Muscle layer of duodenum (tissue), 2 donors: Measurements from ENCODE around the gene TEX13C.

Experiments
- H3K27ac ChIP-seq: one replicate; pipeline ENCODE4 v1.7.0; 2013; ENCODE audit warnings: mild to moderate bottlenecking, low read length
- H3K27me3 ChIP-seq: one replicate; pipeline ENCODE4 v1.7.0; 2013; ENCODE audit warnings: low read depth, mild to moderate bottlenecking, control low read depth, low read length
- H3K36me3 ChIP-seq, 2 donors: one replicate each; pipeline ENCODE4 v1.7.0; 2013; ENCODE audit warnings: low read length in 2 of 2, control low read depth in 1 of 2, mild to moderate bottlenecking in 1 of 2; ENCODE audit not compliant: insufficient read depth in 2 of 2, control insufficient read depth in 1 of 2
- H3K4me1 ChIP-seq, 2 donors: one replicate each; pipeline ENCODE4 v1.7.0; 2013; ENCODE audit warnings: low read length in 2 of 2, mild to moderate bottlenecking in 2 of 2, control low read depth in 1 of 2, moderate library complexity in 1 of 2; ENCODE audit not compliant: insufficient read depth in 2 of 2, control insufficient read depth in 1 of 2
- H3K4me3 ChIP-seq, 2 donors: one replicate each; pipeline ENCODE4 v1.7.0; 2013; ENCODE audit warnings: low read length in 2 of 2, low read depth in 1 of 2, mild to moderate bottlenecking in 1 of 2
- H3K9me3 ChIP-seq, 2 donors: one replicate each; pipeline ENCODE4 v1.7.0; 2013; ENCODE audit warnings: low read length in 2 of 2, control low read depth in 1 of 2, mild to moderate bottlenecking in 1 of 2; ENCODE audit not compliant: control insufficient read depth in 1 of 2
- donor health status: healthy.

Gene TEX13C

DNA sequence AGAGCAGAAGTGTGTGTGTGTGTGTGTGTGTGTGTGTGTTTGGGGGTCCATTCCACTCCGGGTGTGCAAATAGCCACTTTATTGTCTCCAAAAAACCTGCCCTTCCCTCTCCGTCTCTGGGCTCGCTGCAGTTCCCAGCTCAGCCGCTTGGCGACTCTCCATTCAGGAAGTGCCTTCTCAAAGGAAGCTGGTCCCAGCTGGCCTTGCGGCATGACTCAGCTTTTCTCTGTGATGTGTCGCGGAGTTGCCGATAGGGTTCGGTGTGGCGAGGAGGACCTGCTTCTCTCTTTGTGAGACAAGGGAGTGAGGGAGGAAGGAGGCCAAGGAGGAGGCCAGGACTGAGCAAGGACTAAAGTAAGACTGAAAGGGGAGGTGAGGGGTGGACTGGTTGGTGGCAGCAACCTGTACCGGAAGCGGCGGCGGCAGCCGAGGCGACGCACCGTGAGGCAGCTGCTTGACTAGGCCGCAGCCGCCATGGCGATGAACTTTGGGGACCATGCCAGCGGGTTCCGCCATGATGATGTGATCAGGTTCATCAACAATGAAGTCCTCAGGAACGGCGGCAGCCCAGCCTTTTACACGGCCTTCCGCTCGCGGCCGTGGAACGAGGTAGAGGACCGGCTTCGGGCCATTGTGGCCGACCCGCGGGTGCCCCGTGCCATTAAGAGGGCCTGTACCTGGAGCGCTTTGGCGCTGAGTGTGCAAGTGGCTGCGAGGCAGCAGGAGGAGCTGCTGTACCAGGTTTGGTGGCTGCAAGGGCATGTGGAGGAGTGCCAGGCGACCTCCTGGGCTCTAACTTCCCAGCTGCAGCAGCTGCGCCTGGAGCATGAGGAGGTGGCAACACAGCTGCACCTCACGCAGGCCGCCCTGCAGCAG is at the start of gene TEX13C:
TEX13C (plus strand) TSS at position 226 of the 876 bp plus-strand sequence; CDS start at position 475, 249 bp downstream.
- no peaks in the 10 kb centered on the region for H3K27me3 ChIP-seq
- H3K9me3 ChIP-seq = no peaks in the 10 kb centered on the region
- no peaks in the 10 kb centered on the region for H3K4me1 ChIP-seq
- no peak within 1 kb of the TSS for H3K4me3 ChIP-seq
- no peaks in the 10 kb centered on the region for H3K36me3 ChIP-seq
- no peak within 1 kb of the TSS for H3K27ac ChIP-seq

GRCh38 chrX:125287282-125287681 is 32.4 kb upstream of the TEX13C start:
- Histone ChIP-seq H3K36me3 (no peaks in the 10 kb centered on the region), H3K27ac (no peak overlapping the region), H3K4me1 (no peaks in the 10 kb centered on the region)

DNA sequence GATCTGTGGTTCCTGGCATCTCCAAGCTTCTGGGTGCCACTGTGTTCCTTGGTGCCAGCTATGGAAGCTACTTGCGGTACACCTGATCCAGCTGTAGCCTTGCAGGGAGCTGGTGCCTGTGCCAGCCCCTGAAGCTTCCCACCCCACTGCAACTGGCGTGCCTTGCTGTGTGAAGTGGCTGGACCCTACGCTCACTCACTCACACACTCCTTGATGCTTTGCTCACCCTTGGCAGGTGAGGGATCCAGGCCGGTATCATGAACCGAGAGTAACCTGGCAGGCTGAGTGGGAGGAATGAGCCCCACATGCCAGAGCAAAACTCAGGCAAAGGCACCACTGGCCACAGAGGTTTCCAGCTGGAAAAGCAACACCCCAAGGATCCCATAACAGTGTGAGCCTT is 31.3 kb upstream of the TEX13C start:
- no peak overlapping the region for H3K4me3 ChIP-seq
- H3K9me3 ChIP-seq = no peaks in the 10 kb centered on the region
- H3K36me3 ChIP-seq = no peaks in the 10 kb centered on the region
- H3K27me3 ChIP-seq = no peaks in the 10 kb centered on the region
- no peaks in the 10 kb centered on the region for H3K4me1 ChIP-seq
- no peak overlapping the region for H3K27ac ChIP-seq

More at GRCh38 chrX:125287282-125287681, 32.4 kb upstream of the TEX13C start:
- Histone ChIP-seq H3K27me3 (no peaks in the 10 kb centered on the region), H3K4me3 (no peak overlapping the region), H3K9me3 (no peaks in the 10 kb centered on the region)

DNA sequence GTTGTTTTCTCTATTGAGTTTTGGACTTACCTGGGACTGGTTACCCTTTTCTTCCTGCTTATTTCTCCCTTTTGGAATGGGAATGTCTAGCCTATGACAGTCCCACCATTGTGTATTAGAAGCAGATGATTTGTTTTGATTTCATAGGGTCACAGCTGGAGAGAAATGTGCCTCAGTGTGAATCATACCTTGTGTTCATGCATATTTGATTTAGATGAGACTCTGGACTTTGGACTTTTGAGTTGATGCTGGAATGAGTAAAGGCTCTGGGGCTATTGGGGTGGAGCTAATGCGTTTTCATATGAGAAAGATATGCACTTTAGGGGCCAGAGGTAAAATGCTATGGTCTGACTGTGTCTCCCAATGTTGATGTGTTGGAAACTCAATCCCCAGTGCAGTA is 30.5 kb upstream of the TEX13C start:
- H3K4me1 ChIP-seq = no peaks in the 10 kb centered on the region
- H3K9me3 ChIP-seq = no peaks in the 10 kb centered on the region
- H3K27ac ChIP-seq = no peak overlapping the region
- no peaks in the 10 kb centered on the region for H3K27me3 ChIP-seq
- H3K36me3 ChIP-seq = no peaks in the 10 kb centered on the region
- no peak overlapping the region for H3K4me3 ChIP-seq

DNA sequence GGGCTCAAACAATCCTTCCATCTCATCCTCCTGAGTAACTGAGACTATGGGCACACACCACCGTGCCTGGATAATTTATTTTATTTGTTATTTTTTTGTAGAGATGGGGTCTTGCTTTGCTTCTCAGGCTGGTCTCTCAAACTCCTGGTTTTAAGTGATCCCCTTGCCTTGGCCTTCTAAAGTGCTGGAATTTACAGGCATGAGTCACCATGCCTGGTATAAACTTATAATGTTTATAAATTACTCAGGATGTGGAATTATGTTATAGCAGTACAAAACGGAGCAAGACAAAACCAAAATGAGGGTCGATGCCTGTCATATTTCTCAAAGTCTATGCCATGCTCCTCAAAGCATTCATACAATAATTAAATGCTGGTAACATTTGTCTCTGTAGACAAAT is 29.8 kb upstream of the TEX13C start:
- Histone ChIP-seq H3K4me3 (no peak overlapping the region), H3K27me3 (no peaks in the 10 kb centered on the region), H3K9me3 (no peaks in the 10 kb centered on the region), H3K36me3 (no peaks in the 10 kb centered on the region), H3K27ac (no peak overlapping the region), H3K4me1 (no peaks in the 10 kb centered on the region)

- Histone ChIP-seq H3K36me3 (no peaks in the 10 kb centered on the region), H3K9me3 (no peaks in the 10 kb centered on the region), H3K27me3 (no peaks in the 10 kb centered on the region), H3K4me3 (no peak overlapping the region), H3K27ac (no peak overlapping the region), H3K4me1 (no peaks in the 10 kb centered on the region)
Observed at GRCh38 chrX:125291124-125291523, 28.5 kb upstream of the TEX13C start.

DNA sequence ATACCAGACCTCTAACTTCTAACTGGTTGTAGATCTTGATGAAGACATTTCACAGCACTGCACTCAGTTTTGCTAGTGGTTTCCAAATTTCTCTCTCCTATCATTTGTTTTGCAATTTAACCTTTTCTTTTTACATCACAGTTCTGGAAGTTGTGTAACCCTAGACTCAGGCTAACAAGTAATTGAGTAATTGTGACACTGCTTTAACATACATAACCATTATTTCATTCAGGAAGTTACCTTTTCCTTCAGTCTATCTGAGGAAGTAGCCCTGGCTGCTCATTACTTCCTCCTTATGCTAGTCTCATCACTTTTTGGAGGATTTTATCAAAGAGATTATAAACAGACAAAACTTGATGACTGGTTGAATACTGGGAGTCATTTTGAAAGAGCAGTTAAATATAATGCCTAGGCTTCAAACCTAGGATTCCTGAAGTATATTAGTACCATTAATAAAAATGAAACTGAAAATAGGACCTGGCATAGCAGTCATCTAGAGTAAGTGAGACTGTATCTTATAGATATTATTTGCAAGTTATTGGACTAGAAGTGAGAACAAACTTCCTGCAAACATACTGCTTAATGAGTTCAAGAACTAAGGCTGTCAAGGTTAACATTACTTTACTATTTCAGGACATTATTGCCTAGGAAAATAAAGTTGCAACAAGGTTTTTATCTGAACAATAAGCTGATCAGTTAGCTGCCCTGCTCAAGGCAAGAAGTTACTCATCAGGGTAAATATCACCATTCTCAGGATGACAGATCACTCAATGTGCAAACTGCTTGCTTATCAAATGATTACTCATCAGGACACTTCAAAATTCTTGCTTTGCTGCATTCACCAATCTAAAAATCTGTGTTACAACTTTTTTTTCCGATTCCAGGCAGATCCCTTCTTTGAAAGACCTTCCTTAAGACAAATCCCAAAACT is 25.6 kb upstream of the TEX13C start:
- Histone ChIP-seq H3K4me3 (no peak overlapping the region), H3K27ac (no peak overlapping the region), H3K4me1 (no peaks in the 10 kb centered on the region), H3K36me3 (no peaks in the 10 kb centered on the region), H3K27me3 (no peaks in the 10 kb centered on the region), H3K9me3 (no peaks in the 10 kb centered on the region)

- Histone ChIP-seq H3K9me3 (no peaks in the 10 kb centered on the region), H3K27me3 (no peaks in the 10 kb centered on the region), H3K36me3 (no peaks in the 10 kb centered on the region), H3K4me3 (no peak overlapping the region), H3K27ac (no peak overlapping the region), H3K4me1 (no peaks in the 10 kb centered on the region)
Observed at GRCh38 chrX:125295337-125295736, 24.3 kb upstream of the TEX13C start.

DNA sequence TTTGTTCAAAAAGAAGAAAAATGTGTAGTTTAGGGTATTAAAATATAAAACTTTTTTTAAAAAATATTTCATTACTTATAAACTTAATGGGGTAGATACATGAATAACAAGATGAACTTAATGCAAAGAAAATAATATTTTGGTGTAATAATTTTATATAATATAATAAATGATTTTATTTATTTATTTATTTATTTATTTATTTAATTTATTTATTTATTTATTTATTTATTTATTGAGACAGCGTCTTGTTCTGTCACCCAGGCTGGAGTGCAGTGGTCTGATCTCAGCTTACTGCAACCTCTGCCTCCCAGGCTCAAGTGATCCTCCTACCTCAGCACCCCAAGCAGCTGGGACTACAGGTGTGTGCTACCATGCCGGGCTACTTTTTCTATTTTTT is 20.8 kb upstream of the TEX13C start:
- no peaks in the 10 kb centered on the region for H3K27me3 ChIP-seq
- H3K9me3 ChIP-seq = no peaks in the 10 kb centered on the region
- no peak overlapping the region for H3K4me3 ChIP-seq
- H3K4me1 ChIP-seq = no peaks in the 10 kb centered on the region
- H3K27ac ChIP-seq = no peak overlapping the region
- H3K36me3 ChIP-seq = no peaks in the 10 kb centered on the region

DNA sequence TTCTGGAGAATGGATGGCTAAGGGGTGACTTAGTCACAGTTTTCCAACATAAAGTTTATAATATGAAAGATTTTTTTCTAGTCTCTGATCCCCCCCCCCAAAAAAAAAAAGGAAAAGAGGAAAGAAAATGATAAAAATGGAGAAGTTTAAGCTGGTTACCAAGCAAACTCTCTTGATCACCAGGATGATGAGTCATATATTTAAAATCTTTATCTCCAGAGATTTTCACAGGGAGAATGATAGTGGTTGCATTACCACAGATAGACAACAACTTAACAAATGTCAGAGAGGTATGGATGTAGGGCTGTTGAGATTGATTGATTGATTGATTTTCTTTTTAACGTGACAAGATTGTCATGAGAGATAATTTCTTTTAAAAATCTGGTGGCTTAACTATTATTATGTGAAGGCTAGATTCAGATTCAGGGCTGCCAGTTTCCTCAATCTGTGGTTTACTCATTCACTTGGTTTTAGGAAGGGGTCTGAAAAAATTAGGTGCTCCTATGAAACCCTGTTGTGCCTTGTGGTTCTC is 13.3 kb upstream of the TEX13C start:
- Histone ChIP-seq H3K36me3 (no peaks in the 10 kb centered on the region), H3K27me3 (no peaks in the 10 kb centered on the region), H3K27ac (no peak overlapping the region), H3K4me3 (no peak overlapping the region), H3K9me3 (no peaks in the 10 kb centered on the region), H3K4me1 (no peaks in the 10 kb centered on the region)

DNA sequence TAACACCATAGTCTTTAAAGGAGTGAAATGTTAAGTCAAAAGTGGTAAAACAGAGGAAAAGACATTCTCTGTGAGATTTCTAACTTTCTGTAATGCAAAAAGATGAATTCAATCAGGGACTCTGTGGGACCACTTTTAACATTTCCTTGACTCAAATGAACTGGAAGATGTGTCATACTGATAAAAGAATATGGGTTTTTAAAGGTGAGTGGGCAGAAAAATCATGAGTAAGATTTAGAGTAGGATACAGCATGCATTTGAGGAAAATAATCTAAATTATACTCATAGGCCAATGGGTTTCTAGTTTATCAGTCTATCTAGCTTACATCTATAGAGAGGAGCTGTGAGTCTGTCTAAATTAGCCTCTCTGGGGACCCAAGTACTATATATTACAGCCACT is 11.0 kb upstream of the TEX13C start:
- Histone ChIP-seq H3K36me3 (no peaks in the 10 kb centered on the region), H3K9me3 (peaks cover 0 to 4% of the 10 kb centered on the region in 2 donors), H3K27me3 (no peaks in the 10 kb centered on the region), H3K4me1 (no peaks in the 10 kb centered on the region), H3K4me3 (no peak overlapping the region), H3K27ac (no peak overlapping the region)
